ENCODE measurements around the gene ITGA4. TPM values are rescaled to one million over a fixed set of nuclear protein-coding genes. Genes with fewer than 3 reads are reported as not detected.

The ITGA4 gene
- total RNA-seq, 1 experiment from 2014 or later = 0.33 TPM

DNA sequence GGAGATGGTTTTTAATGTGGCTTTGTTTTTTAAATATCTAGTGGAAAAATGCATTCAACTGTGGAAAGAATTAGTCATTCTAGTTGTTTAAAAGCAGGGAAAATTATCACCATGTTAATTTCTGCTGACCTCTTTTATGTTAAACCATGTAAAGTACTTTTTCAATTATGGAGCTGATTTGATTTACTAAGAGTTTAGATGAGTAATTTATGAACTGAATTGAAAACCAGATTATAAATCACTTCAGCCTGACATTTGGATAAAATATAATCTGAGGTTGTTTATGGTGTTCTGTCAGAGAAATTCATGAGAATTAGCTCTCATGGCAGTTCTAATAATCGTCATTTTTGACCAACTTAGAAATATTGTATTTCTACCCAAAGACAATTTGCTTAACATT lies 11.6 kb downstream of the ITGA4 start:
- Mint-ChIP-seq H3K4me1 (ENCODE audit: low read depth, unreplicated experiment) (no peaks in the 10 kb centered on the region), H3K36me3 (ENCODE audit: insufficient read depth, unreplicated experiment) (no peaks in the 10 kb centered on the region), H3K27me3 (ENCODE audit: unreplicated experiment) (no peaks in the 10 kb centered on the region), H3K27ac (ENCODE audit: unreplicated experiment) (no peak overlapping the region), H3K4me3 (ENCODE audit: low read depth, unreplicated experiment) (no peak overlapping the region), H3K9me3 (ENCODE audit: low read depth, unreplicated experiment) (no peaks in the 10 kb centered on the region)
- CTCF ChIA-PET = no interaction called here
- DNase-seq = no peak
- TF ChIP-seq, protein P1, sequence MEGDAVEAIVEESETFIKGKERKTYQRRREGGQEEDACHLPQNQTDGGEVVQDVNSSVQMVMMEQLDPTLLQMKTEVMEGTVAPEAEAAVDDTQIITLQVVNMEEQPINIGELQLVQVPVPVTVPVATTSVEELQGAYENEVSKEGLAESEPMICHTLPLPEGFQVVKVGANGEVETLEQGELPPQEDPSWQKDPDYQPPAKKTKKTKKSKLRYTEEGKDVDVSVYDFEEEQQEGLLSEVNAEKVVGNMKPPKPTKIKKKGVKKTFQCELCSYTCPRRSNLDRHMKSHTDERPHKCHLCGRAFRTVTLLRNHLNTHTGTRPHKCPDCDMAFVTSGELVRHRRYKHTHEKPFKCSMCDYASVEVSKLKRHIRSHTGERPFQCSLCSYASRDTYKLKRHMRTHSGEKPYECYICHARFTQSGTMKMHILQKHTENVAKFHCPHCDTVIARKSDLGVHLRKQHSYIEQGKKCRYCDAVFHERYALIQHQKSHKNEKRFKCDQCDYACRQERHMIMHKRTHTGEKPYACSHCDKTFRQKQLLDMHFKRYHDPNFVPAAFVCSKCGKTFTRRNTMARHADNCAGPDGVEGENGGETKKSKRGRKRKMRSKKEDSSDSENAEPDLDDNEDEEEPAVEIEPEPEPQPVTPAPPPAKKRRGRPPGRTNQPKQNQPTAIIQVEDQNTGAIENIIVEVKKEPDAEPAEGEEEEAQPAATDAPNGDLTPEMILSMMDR (IDR thresholded peaks at IDR 0.05; ENCODE audit: unreplicated experiment) = no peak
- BruUV-seq (replicated peaks) = no TSS peak
- intact Hi-C loops (cut with micrococcal nuclease; ENCODE audit: unreplicated experiment) = loop anchor here (10.0 kb wide), 1 partner anchor 394 kb away; no protein-coding TSS in a partner anchor

DNA sequence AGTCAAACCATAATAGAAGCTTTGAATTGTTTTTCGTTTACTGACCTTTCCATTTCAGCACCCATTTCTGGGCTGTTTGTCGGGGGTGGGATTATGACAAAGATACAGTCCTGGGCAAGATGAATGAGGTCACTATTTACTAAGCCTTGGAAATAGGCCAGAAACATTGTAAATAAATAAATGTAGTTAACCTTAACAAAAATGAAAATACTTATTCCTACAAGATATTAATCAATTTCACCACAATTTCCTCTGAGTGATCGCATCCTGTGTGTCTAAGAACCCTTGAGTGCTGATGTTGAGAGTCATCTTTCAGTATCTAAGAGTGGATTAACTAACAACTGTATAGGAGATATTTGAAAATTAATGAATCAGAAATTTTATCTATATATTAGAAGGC lies 14.0 kb downstream of the ITGA4 start:
- no peak for DNase-seq
- intact Hi-C loops (cut with micrococcal nuclease; ENCODE audit: unreplicated experiment) = no loop called here
- CTCF ChIA-PET = no interaction called here
- no peaks in the 10 kb centered on the region for H3K36me3 Mint-ChIP-seq (ENCODE audit: insufficient read depth, unreplicated experiment)
- H3K27ac Mint-ChIP-seq (ENCODE audit: unreplicated experiment) = no peak overlapping the region
- TF ChIP-seq, protein P1 (IDR thresholded peaks at IDR 0.05; ENCODE audit: unreplicated experiment) = no peak
- H3K9me3 Mint-ChIP-seq (ENCODE audit: low read depth, unreplicated experiment) = no peaks in the 10 kb centered on the region
- H3K27me3 Mint-ChIP-seq (ENCODE audit: unreplicated experiment) = no peaks in the 10 kb centered on the region
- H3K4me3 Mint-ChIP-seq (ENCODE audit: low read depth, unreplicated experiment) = no peak overlapping the region
- no TSS peak for BruUV-seq (replicated peaks)
- H3K4me1 Mint-ChIP-seq (ENCODE audit: low read depth, unreplicated experiment) = no peaks in the 10 kb centered on the region

DNA sequence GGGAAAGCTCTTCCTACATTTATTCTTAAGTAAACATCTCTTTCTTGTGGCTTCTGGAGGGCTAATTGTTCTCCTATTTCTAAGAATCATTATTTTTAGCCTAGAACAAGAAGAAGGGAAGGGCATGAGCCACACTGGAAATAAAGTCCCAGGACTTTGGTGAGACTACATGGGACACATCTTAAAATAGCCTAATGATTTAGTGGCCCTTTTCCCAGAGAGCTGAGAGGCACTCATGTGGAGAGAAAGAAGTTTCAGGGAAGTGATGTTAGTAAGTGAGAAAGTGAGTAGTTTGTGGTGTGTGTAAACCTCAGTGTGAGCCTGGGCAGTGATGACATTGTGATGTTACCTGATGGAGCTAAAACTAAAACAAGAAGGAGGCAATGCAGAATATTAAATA lies 14.6 kb downstream of the ITGA4 start:
- no peaks in the 10 kb centered on the region for H3K9me3 Mint-ChIP-seq (ENCODE audit: low read depth, unreplicated experiment)
- no peak overlapping the region for H3K27ac Mint-ChIP-seq (ENCODE audit: unreplicated experiment)
- TF ChIP-seq, protein P1 (IDR thresholded peaks at IDR 0.05; ENCODE audit: unreplicated experiment) = no peak
- BruUV-seq (replicated peaks) = no TSS peak
- intact Hi-C loops (cut with micrococcal nuclease; ENCODE audit: unreplicated experiment) = no loop called here
- H3K4me1 Mint-ChIP-seq (ENCODE audit: low read depth, unreplicated experiment) = no peaks in the 10 kb centered on the region
- H3K36me3 Mint-ChIP-seq (ENCODE audit: insufficient read depth, unreplicated experiment) = no peaks in the 10 kb centered on the region
- CTCF ChIA-PET = no interaction called here
- DNase-seq = no peak
- no peaks in the 10 kb centered on the region for H3K27me3 Mint-ChIP-seq (ENCODE audit: unreplicated experiment)
- no peak overlapping the region for H3K4me3 Mint-ChIP-seq (ENCODE audit: low read depth, unreplicated experiment)

DNA sequence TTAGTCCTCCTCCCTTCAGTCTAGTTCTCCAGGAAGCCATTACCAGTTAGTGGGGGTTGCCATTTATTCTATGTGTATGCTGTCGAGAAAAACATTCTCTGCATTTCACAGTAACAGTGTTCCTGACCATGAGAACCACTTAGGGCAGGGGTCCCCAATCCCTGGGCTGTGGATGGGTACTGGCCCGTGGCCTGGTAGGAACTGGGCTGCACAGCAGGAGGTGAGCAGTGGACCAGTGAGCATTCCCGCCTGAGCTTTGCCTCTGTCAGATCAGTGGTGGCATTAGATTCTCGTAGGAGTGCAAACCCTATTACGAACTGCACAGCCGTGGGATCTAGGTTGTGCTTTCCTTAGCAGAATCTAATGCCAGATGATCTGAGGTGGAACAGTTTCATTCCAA lies 15.8 kb downstream of the ITGA4 start:
- Mint-ChIP-seq H3K4me3 (ENCODE audit: low read depth, unreplicated experiment) (no peak overlapping the region), H3K27ac (ENCODE audit: unreplicated experiment) (no peak overlapping the region), H3K9me3 (ENCODE audit: low read depth, unreplicated experiment) (no peaks in the 10 kb centered on the region), H3K36me3 (ENCODE audit: insufficient read depth, unreplicated experiment) (no peaks in the 10 kb centered on the region), H3K4me1 (ENCODE audit: low read depth, unreplicated experiment) (no peaks in the 10 kb centered on the region), H3K27me3 (ENCODE audit: unreplicated experiment) (no peaks in the 10 kb centered on the region)
- intact Hi-C loops (cut with micrococcal nuclease; ENCODE audit: unreplicated experiment) = no loop called here
- TF ChIP-seq, protein P1 (IDR thresholded peaks at IDR 0.05; ENCODE audit: unreplicated experiment) = no peak
- BruUV-seq (replicated peaks) = no TSS peak
- CTCF ChIA-PET = interaction anchor here (0.6 kb wide), 1 partner anchor 13 kb away, joined by 3 read pairs; no protein-coding TSS in a partner anchor
- DNase-seq = no peak
